H9 (cell line): Measurements from ENCODE around the gene IL25. TPM values are rescaled to one million over a fixed set of nuclear protein-coding genes. Genes with fewer than 3 reads are reported as not detected.
A peak's percentile ranks its signal among the peaks of the same experiment; 100 is the strongest.

Experiments
- DNase-seq: peaks from one replicate; pipeline ENCODE4 v3.0.0-alpha.2; 2017
- H2AFZ ChIP-seq: one replicate; pipeline ENCODE4 v1.6.1; 2013; ENCODE audit warnings: mild to moderate bottlenecking, low read length, control low read depth, moderate library complexity
- H2AK5ac ChIP-seq: 2 replicates; pipeline ENCODE4 v1.6.1; 2013; ENCODE audit warnings: low read length, control low read depth, mixed read lengths; ENCODE audit not compliant: insufficient read length
- H2BK120ac ChIP-seq: one replicate; pipeline ENCODE4 v1.6.1; 2013; ENCODE audit warnings: low read depth, mild to moderate bottlenecking, low read length, control low read depth, inconsistent platforms; ENCODE audit not compliant: poor library complexity, severe bottlenecking
- H2BK12ac ChIP-seq: 2 replicates; pipeline ENCODE4 v1.6.1; 2013; ENCODE audit warnings: low read length, control low read depth, mixed read lengths, low read depth; ENCODE audit not compliant: insufficient read length
- H2BK15ac ChIP-seq: 2 replicates; pipeline ENCODE4 v1.6.1; 2013; ENCODE audit warnings: low read depth, low read length, control low read depth
- H2BK20ac ChIP-seq: one replicate; pipeline ENCODE4 v1.6.1; 2013; ENCODE audit warnings: low read depth, mild to moderate bottlenecking, low read length, control low read depth, inconsistent platforms; ENCODE audit not compliant: poor library complexity, severe bottlenecking
- H2BK5ac ChIP-seq: 2 replicates; pipeline ENCODE4 v1.6.1; 2013; ENCODE audit warnings: low read length, control low read depth, mixed read lengths; ENCODE audit not compliant: insufficient read length
- H3K14ac ChIP-seq: 2 replicates; pipeline ENCODE4 v1.6.1; 2013; ENCODE audit warnings: low read length, control low read depth; ENCODE audit not compliant: insufficient read depth
- H3K18ac ChIP-seq: 2 replicates; pipeline ENCODE4 v1.6.1; 2013; ENCODE audit warnings: low read depth, mild to moderate bottlenecking, mixed read lengths, low read length, control low read depth; ENCODE audit not compliant: insufficient read length
- H3K23ac ChIP-seq: 2 replicates; pipeline ENCODE4 v1.6.1; 2013; ENCODE audit warnings: low read length, control low read depth, mixed read lengths, low read depth; ENCODE audit not compliant: insufficient read length
- H3K23me2 ChIP-seq: 2 replicates; pipeline ENCODE4 v1.6.1; 2013; ENCODE audit warnings: low read depth, mild to moderate bottlenecking, mixed read lengths, low read length, control low read depth; ENCODE audit not compliant: insufficient read length, poor library complexity, severe bottlenecking
- H3K27ac ChIP-seq: 2 replicates; pipeline ENCODE4 v1.5.1; 2013; ENCODE audit warnings: low read length, control low read depth, mixed read lengths, low read depth; ENCODE audit not compliant: insufficient read length
- H3K27me3 ChIP-seq: 2 replicates; pipeline ENCODE4 v1.6.1; 2013; ENCODE audit warnings: low read length, control low read depth, inconsistent platforms; ENCODE audit not compliant: insufficient read depth
- H3K4ac ChIP-seq: 2 replicates; pipeline ENCODE4 v1.6.1; 2013; ENCODE audit warnings: low read depth, mild to moderate bottlenecking, control low read depth, inconsistent platforms, low read length, moderate library complexity
- H3K4me1 ChIP-seq: 2 replicates; pipeline ENCODE4 v1.6.1; 2013; ENCODE audit warnings: low read length, control low read depth, inconsistent platforms; ENCODE audit not compliant: insufficient read depth
- H3K4me2 ChIP-seq: 2 replicates; pipeline ENCODE4 v1.6.1; 2013; ENCODE audit warnings: low read length, control low read depth, mixed read lengths; ENCODE audit not compliant: insufficient read length, insufficient read depth
- H3K56ac ChIP-seq: 2 replicates; pipeline ENCODE4 v1.6.1; 2013; ENCODE audit warnings: low read depth, mild to moderate bottlenecking, mixed read lengths, low read length, control low read depth; ENCODE audit not compliant: insufficient read length
- H3K79me1 ChIP-seq: 2 replicates; pipeline ENCODE4 v1.6.1; 2013; ENCODE audit warnings: low read depth, mild to moderate bottlenecking, moderate library complexity, low read length, control low read depth, inconsistent platforms; ENCODE audit not compliant: insufficient read depth, poor library complexity, severe bottlenecking
- H3K79me2 ChIP-seq: 2 replicates; pipeline ENCODE4 v1.6.1; 2013; ENCODE audit warnings: low read length, control low read depth, inconsistent platforms; ENCODE audit not compliant: insufficient read depth
- H3K9ac ChIP-seq: 2 replicates; pipeline ENCODE4 v1.6.1; 2013; ENCODE audit warnings: low read length, control low read depth, mixed read lengths; ENCODE audit not compliant: insufficient read length; ENCODE audit errors: extremely low read depth
- H3K9me3 ChIP-seq: one replicate; pipeline ENCODE4 v1.6.1; 2013; ENCODE audit warnings: low read depth, low read length, inconsistent platforms; ENCODE audit not compliant: control insufficient read depth
- H3T11ph ChIP-seq: one replicate; pipeline ENCODE4 v1.6.1; 2013; ENCODE audit warnings: mild to moderate bottlenecking, low read length, control low read depth, inconsistent platforms
- H4K20me1 ChIP-seq: one replicate; pipeline ENCODE4 v1.6.1; 2013; ENCODE audit not compliant: control insufficient read depth, insufficient read length, insufficient read depth
- H4K5ac ChIP-seq: 2 replicates; pipeline ENCODE4 v1.6.1; 2013; ENCODE audit warnings: low read depth, mild to moderate bottlenecking, mixed read lengths, low read length, control low read depth; ENCODE audit not compliant: insufficient read length
- H4K8ac ChIP-seq: replicated peaks from 2 replicates; pipeline ENCODE4 v1.6.1; 2013; ENCODE audit warnings: low read length, control low read depth, mixed read lengths, low read depth; ENCODE audit not compliant: insufficient read length
- H4K91ac ChIP-seq: 2 replicates; pipeline ENCODE4 v1.6.1; 2013; ENCODE audit warnings: low read depth, mild to moderate bottlenecking, moderate library complexity, mixed read lengths, low read length, control low read depth; ENCODE audit not compliant: insufficient read length
- H3K27ac Mint-ChIP-seq, 3 experiments: 2 replicates in 2 of 3; 3 replicates in 1 of 3; pipeline ENCODE4 v1.8.0; 2020 to 2021; ENCODE audit warnings: mixed read lengths in 3 of 3, mild to moderate bottlenecking in 1 of 3, moderate library complexity in 1 of 3
- H3K27me3 Mint-ChIP-seq: 2 replicates; pipeline ENCODE4 v1.8.0; 2021; ENCODE audit warnings: low read depth, mild to moderate bottlenecking, moderate library complexity, mixed read lengths
- H3K36me3 Mint-ChIP-seq, 3 experiments: 2 replicates in 2 of 3; 3 replicates in 1 of 3; pipeline ENCODE4 v1.8.0; 2020 to 2021; ENCODE audit warnings: low read depth in 3 of 3, mixed read lengths in 3 of 3; ENCODE audit not compliant: insufficient read depth in 1 of 3
- H3K4me1 Mint-ChIP-seq, 2 experiments: 2 replicates each; pipeline ENCODE4 v1.8.0; 2020; ENCODE audit warnings: mixed read lengths in 2 of 2
- H3K4me3 Mint-ChIP-seq, 2 experiments: 2 replicates in 1 of 2; 3 replicates in 1 of 2; pipeline ENCODE4 v1.8.0; 2020 to 2021; ENCODE audit warnings: mild to moderate bottlenecking in 2 of 2, mixed read lengths in 2 of 2, moderate library complexity in 1 of 2
- H3K9me3 Mint-ChIP-seq, 2 experiments: 2 replicates in 1 of 2; 3 replicates in 1 of 2; pipeline ENCODE4 v1.8.0; 2020; ENCODE audit warnings: mild to moderate bottlenecking in 2 of 2, mixed read lengths in 2 of 2, moderate library complexity in 1 of 2
- WGBS: extraction: QIAGEN DNeasy Blood & Tissue Kit; methylation state at CpG from one replicate; pipeline ENCODE4 v1.1.7; 2013; ENCODE audit warnings: missing lambda C conversion rate, low lambda C conversion rate, mixed read lengths; ENCODE audit not compliant: insufficient read length; ENCODE audit errors: extremely low coverage; 5-methylcytosine and 5-hydroxymethylcytosine counted together
- total RNA-seq: library from RNA; stranded (reverse); gene quantifications from 2 replicates; pipeline ENCODE4 v1.2.1, GENCODE V29; 2021
- TF ChIP-seq, protein P1 (sequence below): fragments of 200-600 bp; sonication (generic); conservative IDR thresholded peaks from 3 replicates; pipeline ENCODE4 v1.8.0; 2021; ENCODE audit warnings: antibody characterized with exemption, mild to moderate bottlenecking

Gene IL25
- total RNA-seq, 1 experiment from 2014 or later: not detected

DNA sequence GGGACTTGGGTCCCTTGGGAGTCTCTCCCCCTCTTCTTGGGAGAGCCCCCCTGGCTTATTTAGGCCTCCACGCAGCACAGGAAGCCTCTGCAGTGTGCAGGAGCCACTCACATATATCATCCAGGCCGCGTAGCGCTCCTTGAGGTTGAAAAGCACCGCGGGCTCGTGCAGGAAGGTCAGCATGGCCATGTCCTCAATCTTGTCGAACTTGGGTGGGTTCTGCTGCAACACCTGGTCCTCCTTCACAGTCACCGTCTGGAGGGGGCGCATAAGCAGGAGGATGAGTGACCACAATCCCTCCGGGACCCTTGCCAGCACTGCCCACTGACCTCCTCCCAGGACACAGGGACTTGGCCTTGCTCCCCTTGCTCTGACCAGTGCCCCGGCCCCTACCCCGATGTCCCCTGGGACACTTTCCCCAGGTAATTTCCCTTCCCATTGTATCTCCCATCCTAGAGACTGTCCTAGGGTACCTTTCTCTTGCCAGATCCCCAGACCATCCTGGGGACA, 33.0 kb downstream of the IL25 start:
- TF ChIP-seq, protein P1, sequence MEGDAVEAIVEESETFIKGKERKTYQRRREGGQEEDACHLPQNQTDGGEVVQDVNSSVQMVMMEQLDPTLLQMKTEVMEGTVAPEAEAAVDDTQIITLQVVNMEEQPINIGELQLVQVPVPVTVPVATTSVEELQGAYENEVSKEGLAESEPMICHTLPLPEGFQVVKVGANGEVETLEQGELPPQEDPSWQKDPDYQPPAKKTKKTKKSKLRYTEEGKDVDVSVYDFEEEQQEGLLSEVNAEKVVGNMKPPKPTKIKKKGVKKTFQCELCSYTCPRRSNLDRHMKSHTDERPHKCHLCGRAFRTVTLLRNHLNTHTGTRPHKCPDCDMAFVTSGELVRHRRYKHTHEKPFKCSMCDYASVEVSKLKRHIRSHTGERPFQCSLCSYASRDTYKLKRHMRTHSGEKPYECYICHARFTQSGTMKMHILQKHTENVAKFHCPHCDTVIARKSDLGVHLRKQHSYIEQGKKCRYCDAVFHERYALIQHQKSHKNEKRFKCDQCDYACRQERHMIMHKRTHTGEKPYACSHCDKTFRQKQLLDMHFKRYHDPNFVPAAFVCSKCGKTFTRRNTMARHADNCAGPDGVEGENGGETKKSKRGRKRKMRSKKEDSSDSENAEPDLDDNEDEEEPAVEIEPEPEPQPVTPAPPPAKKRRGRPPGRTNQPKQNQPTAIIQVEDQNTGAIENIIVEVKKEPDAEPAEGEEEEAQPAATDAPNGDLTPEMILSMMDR: no peak
- Histone ChIP-seq H2BK5ac (no peak overlapping the region), H4K8ac (no peak overlapping the region), H3K23me2 (no peaks in the 10 kb centered on the region), H3K18ac (no peak overlapping the region), H4K5ac (no peak overlapping the region), H2AK5ac (no peak overlapping the region), H2AFZ (no peak overlapping the region), H3T11ph (no peak overlapping the region), H3K9me3 (no peaks in the 10 kb centered on the region), H3K79me2 (no peaks in the 10 kb centered on the region), H2BK15ac (no peak overlapping the region), H3K27me3 (no peaks in the 10 kb centered on the region), H4K20me1 (no peaks in the 10 kb centered on the region), H2BK20ac (no peak overlapping the region), H2BK120ac (no peak overlapping the region), H3K79me1 (no peaks in the 10 kb centered on the region), H3K14ac (no peak overlapping the region), H3K4ac (no peak overlapping the region), H4K91ac (no peak overlapping the region), H3K4me2 (no peak overlapping the region), H3K9ac (no peak overlapping the region), H2BK12ac (no peak overlapping the region), H3K56ac (no peak overlapping the region), H3K27ac (no peak overlapping the region), H3K23ac (no peak overlapping the region), H3K4me1 (no peaks in the 10 kb centered on the region)
- H3K27me3 Mint-ChIP-seq: peaks cover 63% of the 10 kb centered on the region
- no peak for DNase-seq
- peak overlapping the region in 1 of 2 experiments; percentile 19; a peak in 1 of 5 replicates for H3K4me3 Mint-ChIP-seq
- WGBS: no CpG with 5 or more reads among the region's 13 CpGs
- H3K4me1 Mint-ChIP-seq: peaks cover 14 to 23% of the 10 kb centered on the region in 2 experiments
- H3K9me3 Mint-ChIP-seq: no peaks in the 10 kb centered on the region
- no peaks in the 10 kb centered on the region for H3K36me3 Mint-ChIP-seq
- no peak overlapping the region for H3K27ac Mint-ChIP-seq
